H1 (cell line): Measurements from ENCODE around the gene ZNF691. TPM values are rescaled to one million over a fixed set of nuclear protein-coding genes. Genes with fewer than 3 reads are reported as not detected.

ENCODE experiments used
- CTCF ChIA-PET: fragments of 300-600 bp; sonication (Branson Sonifier 250); formaldehyde crosslinking; loops from one replicate; lab custom pipeline; 2021; ENCODE audit not compliant: partially characterized antibody; lab: Charles Lee
- POLR2A ChIA-PET: fragments of 300-600 bp; sonication (Branson Sonifier 250); formaldehyde crosslinking; loops from one replicate; lab custom pipeline; 2021; ENCODE audit warnings: inconsistent platforms; ENCODE audit not compliant: partially characterized antibody; lab: Charles Lee
- DNase-seq, 2 experiments: peaks; one replicate each; pipeline versions ENCODE4 v3.0.0 to v3.0.0-alpha.2; 2010 to 2022; ENCODE audit warnings: low spot score in 2 of 2, low read depth in 1 of 2, mixed read lengths in 1 of 2
- FAIRE-seq: peaks from 2 replicates; lab custom pipeline; 2011; peaks lifted over from hg19 to GRCh38; lab: Jason Lieb, UNC
- H2AFZ ChIP-seq: 2 replicates; pipeline ENCODE4 v1.8.1; 2012; ENCODE audit warnings: low read length, inconsistent platforms
- H2AK5ac ChIP-seq: 2 replicates; pipeline ENCODE4 v1.6.1; 2013; ENCODE audit warnings: low read depth, low read length
- H2BK120ac ChIP-seq: replicated peaks from 2 replicates; pipeline ENCODE3; 2013; ENCODE audit warnings: low read depth, low read length, inconsistent platforms
- H2BK12ac ChIP-seq: 2 replicates; pipeline ENCODE4 v1.6.1; 2013; ENCODE audit warnings: low read depth, low read length
- H2BK15ac ChIP-seq: 2 replicates; pipeline ENCODE4 v1.6.1; 2013; ENCODE audit warnings: low read length
- H2BK20ac ChIP-seq: 2 replicates; pipeline ENCODE4 v1.6.1; 2013; ENCODE audit warnings: low read length
- H2BK5ac ChIP-seq: 2 replicates; pipeline ENCODE4 v1.6.1; 2013; ENCODE audit warnings: low read depth, low read length
- H3K14ac ChIP-seq: 2 replicates; pipeline ENCODE4 v1.6.1; 2013; ENCODE audit warnings: inconsistent platforms; ENCODE audit not compliant: insufficient read length
- H3K18ac ChIP-seq: 2 replicates; pipeline ENCODE4 v1.6.1; 2013; ENCODE audit warnings: low read length; ENCODE audit errors: extremely low read depth
- H3K23ac ChIP-seq: 2 replicates; pipeline ENCODE4 v1.6.1; 2013; ENCODE audit warnings: inconsistent platforms; ENCODE audit not compliant: insufficient read length
- H3K23me2 ChIP-seq: 2 replicates; pipeline ENCODE4 v1.6.1; 2013; ENCODE audit warnings: low read depth, low read length
- H3K27ac ChIP-seq: 2 replicates; pipeline ENCODE4 v1.6.1; 2011; ENCODE audit warnings: low read depth, low read length, inconsistent platforms
- H3K27me3 ChIP-seq, 4 experiments: replicated peaks in 1 of 4; 1 replicate in 1 of 4; 2 replicates in 3 of 4; pipeline versions ENCODE4 v1.6.1 to v1.8.1; 2011 to 2013; ENCODE audit warnings: low read length in 3 of 4, mild to moderate bottlenecking in 3 of 4, inconsistent platforms in 2 of 4, mixed read lengths in 2 of 4, moderate library complexity in 1 of 4; ENCODE audit not compliant: control insufficient read depth in 3 of 4, insufficient read depth in 3 of 4; ENCODE audit errors: extremely low read depth in 1 of 4
- H3K36me3 ChIP-seq, 4 experiments: 2 replicates each; pipeline versions ENCODE4 v1.6.1 to v1.8.1; 2011 to 2013; ENCODE audit warnings: mild to moderate bottlenecking in 4 of 4, low read length in 3 of 4, moderate library complexity in 2 of 4, control low read depth in 1 of 4, inconsistent platforms in 1 of 4; ENCODE audit not compliant: insufficient read depth in 4 of 4, control insufficient read depth in 2 of 4
- H3K4ac ChIP-seq: replicated peaks from 2 replicates; pipeline ENCODE3; 2013; ENCODE audit warnings: low read length, low read depth, mixed read lengths, inconsistent platforms; ENCODE audit not compliant: insufficient read length
- H3K4me1 ChIP-seq, 4 experiments: replicated peaks in 1 of 4; 1 replicate in 1 of 4; 2 replicates in 3 of 4; pipeline versions ENCODE4 v1.6.1 to v1.8.1; 2011 to 2013; ENCODE audit warnings: low read length in 3 of 4, inconsistent platforms in 2 of 4, mixed read lengths in 1 of 4; ENCODE audit not compliant: insufficient read depth in 4 of 4, control insufficient read depth in 3 of 4
- H3K4me2 ChIP-seq, 2 experiments: 2 replicates each; pipeline versions ENCODE4 v1.6.1 to v1.8.1; 2011 to 2013; ENCODE audit warnings: low read depth in 2 of 2, low read length in 2 of 2, control low read depth in 1 of 2, inconsistent platforms in 1 of 2, mild to moderate bottlenecking in 1 of 2; ENCODE audit not compliant: insufficient read depth in 1 of 2
- H3K4me3 ChIP-seq, 4 experiments: fragments of 200-600, 300-600 bp in 1 of 4; sonication (generic), shearing (Covaris generic), sonication (Bioruptor Twin) in 1 of 4; 2 replicates each; pipeline versions ENCODE4 v1.5.1 to v1.8.1; 2011 to 2016; ENCODE audit warnings: low read length in 4 of 4, low read depth in 3 of 4, control low read depth in 2 of 4, inconsistent platforms in 2 of 4, mild to moderate bottlenecking in 2 of 4, mixed read lengths in 1 of 4, moderate library complexity in 1 of 4; ENCODE audit not compliant: insufficient read depth in 2 of 4; ENCODE audit errors: extremely low read depth in 1 of 4
- H3K56ac ChIP-seq: replicated peaks from 2 replicates; pipeline ENCODE3; 2013; ENCODE audit warnings: low read depth, mild to moderate bottlenecking, mixed read lengths, low read length, inconsistent platforms; ENCODE audit not compliant: insufficient read length
- H3K79me1 ChIP-seq: 2 replicates; pipeline ENCODE4 v1.6.1; 2013; ENCODE audit warnings: low read depth, low read length, control low read depth
- H3K79me2 ChIP-seq, 2 experiments: 2 replicates each; pipeline versions ENCODE4 v1.6.1 to v1.8.1; 2012 to 2013; ENCODE audit warnings: low read length in 2 of 2, mild to moderate bottlenecking in 2 of 2, inconsistent platforms in 1 of 2; ENCODE audit not compliant: insufficient read depth in 2 of 2, control insufficient read depth in 1 of 2
- H3K9ac ChIP-seq, 4 experiments: replicated peaks in 1 of 4; 1 replicate in 1 of 4; 2 replicates in 3 of 4; pipeline versions ENCODE4 v1.6.1 to v1.8.1; 2011 to 2013; ENCODE audit warnings: low read depth in 3 of 4, low read length in 3 of 4, control low read depth in 2 of 4, mild to moderate bottlenecking in 2 of 4, moderate library complexity in 2 of 4, inconsistent platforms in 1 of 4; ENCODE audit errors: extremely low read depth in 1 of 4
- H3K9me3 ChIP-seq, 2 experiments: 2 replicates each; pipeline versions ENCODE4 v1.6.1 to v1.8.1; 2012 to 2013; ENCODE audit warnings: mild to moderate bottlenecking in 2 of 2, moderate library complexity in 2 of 2, control low read depth in 1 of 2, inconsistent platforms in 1 of 2, low read depth in 1 of 2, low read length in 1 of 2, mixed read lengths in 1 of 2; ENCODE audit not compliant: insufficient read depth in 2 of 2
- H4K20me1 ChIP-seq, 2 experiments: replicated peaks in 1 of 2; 2 replicates each; pipeline versions ENCODE3 to v1.8.1; 2011 to 2013; ENCODE audit warnings: inconsistent platforms in 2 of 2, low read length in 2 of 2, mild to moderate bottlenecking in 1 of 2; ENCODE audit not compliant: insufficient read depth in 2 of 2, control insufficient read depth in 1 of 2
- H4K5ac ChIP-seq: 2 replicates; pipeline ENCODE4 v1.6.1; 2013; ENCODE audit warnings: low read length, low read depth, mixed read lengths, inconsistent platforms; ENCODE audit not compliant: insufficient read length
- H4K8ac ChIP-seq: 2 replicates; pipeline ENCODE4 v1.8.0; 2013; ENCODE audit warnings: mild to moderate bottlenecking, moderate library complexity, low read length, inconsistent platforms; ENCODE audit not compliant: insufficient read depth; ENCODE audit errors: extremely low read depth
- H4K91ac ChIP-seq: replicated peaks from 2 replicates; pipeline ENCODE3; 2013; ENCODE audit warnings: low read length, mixed read lengths, inconsistent platforms; ENCODE audit not compliant: insufficient read length
- BCL11A ChIP-seq, 2 experiments: IDR thresholded peaks; one replicate each; pipeline ENCODE4 v1.6.1; 2011; ENCODE audit warnings: low read depth in 2 of 2, low read length in 2 of 2, mild to moderate bottlenecking in 2 of 2
- BRCA1 ChIP-seq: IDR thresholded peaks from 2 replicates; pipeline ENCODE4 v1.6.1; 2012; ENCODE audit warnings: low read depth, low read length, improper control_type of control experiment
- CHD1 ChIP-seq: IDR thresholded peaks from 2 replicates; pipeline ENCODE4 v1.6.1; 2012; ENCODE audit warnings: low read depth, low read length, improper control_type of control experiment
- CREB1 ChIP-seq: IDR thresholded peaks from 2 replicates; pipeline ENCODE4 v1.6.1; 2012; ENCODE audit warnings: inconsistent platforms
- KDM4A ChIP-seq: IDR thresholded peaks from one replicate; pipeline ENCODE4 v1.7.1; 2012; ENCODE audit warnings: low read depth, mild to moderate bottlenecking, moderate library complexity, low read length, inconsistent platforms; ENCODE audit not compliant: severe bottlenecking
- KDM5A ChIP-seq: fragments of 200-600 bp; IDR thresholded peaks from 2 replicates; pipeline ENCODE4 v1.7.1; 2012; ENCODE audit warnings: mild to moderate bottlenecking, low read length, inconsistent platforms, mixed read lengths
- NRF1 ChIP-seq: IDR thresholded peaks from 2 replicates; pipeline ENCODE4 v1.6.1; 2011; ENCODE audit warnings: mild to moderate bottlenecking, low read depth, low read length, improper control_type of control experiment
- RXRA ChIP-seq: IDR thresholded peaks from 2 replicates; pipeline ENCODE4 v1.6.1; 2011; ENCODE audit warnings: low read depth, mild to moderate bottlenecking, low read length, moderate library complexity; ENCODE audit not compliant: insufficient read depth
- SIN3A ChIP-seq, 2 experiments: IDR thresholded peaks in 1 of 2; conservative IDR thresholded peaks in 1 of 2; 2 replicates each; pipeline ENCODE4 v1.6.1; 2011 to 2012; ENCODE audit warnings: low read length in 2 of 2, improper control_type of control experiment in 1 of 2, low read depth in 1 of 2, mild to moderate bottlenecking in 1 of 2
- SIX5 ChIP-seq: IDR thresholded peaks from 2 replicates; pipeline ENCODE4 v1.6.1; 2011; ENCODE audit warnings: mild to moderate bottlenecking, low read depth, low read length
- SP4 ChIP-seq: IDR thresholded peaks from 2 replicates; pipeline ENCODE4 v1.6.1; 2012; ENCODE audit warnings: low read length, inconsistent platforms
- SRF ChIP-seq: IDR thresholded peaks from 2 replicates; pipeline ENCODE4 v1.6.1; 2011; ENCODE audit warnings: mild to moderate bottlenecking, low read depth, low read length, moderate library complexity
- WGBS, 2 experiments: shearing (Covaris generic) in 1 of 2; methylation state at CpG; one replicate each; pipeline versions ENCODE4 v1.1.6 to v1.1.7; 2013 to 2015; ENCODE audit warnings: low lambda C conversion rate in 2 of 2, mixed read lengths in 2 of 2, inconsistent platforms in 1 of 2, low coverage in 1 of 2, missing lambda C conversion rate in 1 of 2; ENCODE audit not compliant: insufficient replicate concordance in 2 of 2, insufficient coverage in 1 of 2, insufficient read length in 1 of 2; ENCODE audit errors: extremely low coverage in 1 of 2, missing lambda C conversion rate in 1 of 2; 5-methylcytosine and 5-hydroxymethylcytosine counted together
- polyA plus RNA-seq, 7 experiments: library from polyadenylated mRNA; depleted of rRNA in 3 of 7; stranded (reverse) in 5 of 7; unstranded in 2 of 7; fragments of >200 nt in 5 of 7; fragments of 200-250 nt in 2 of 7; gene quantifications; 1 replicate in 5 of 7; 2 replicates in 1 of 7; 4 replicates in 1 of 7; pipeline versions ENCODE4 v1.2.1 to v1.2.3, GENCODE V29; 2011 to 2013; ENCODE audit warnings: missing spikeins in 2 of 7, mixed read lengths in 2 of 7
- total RNA-seq: library from RNA; stranded (reverse); fragmentation: NEBNext Ultra II Directional; extraction: Animal tissue kit (Norgen Biotek cat#: 25700); gene quantifications from 2 replicates; pipeline ENCODE4 v1.2.1, GENCODE V29; 2021

Gene ZNF691
- total and polyA plus RNA-seq, 2 of the 8 experiments (the other 6 are each of a cell fraction or from before 2014, with no cell fraction given), result 19.5 TPM

GRCh38 chr1:42873670-42874069, 27.3 kb downstream of the ZNF691 start:
- WGBS, 2 experiments, result 91% methylated on average over 1 of the region's 1 CpG; no CpG with 5 or more reads in 1 of the 2 experiments
- Histone ChIP-seq H2BK5ac (no peak overlapping the region), H3K4me3 (no peak overlapping the region), H2AFZ (no peak overlapping the region), H4K20me1 (no peaks in the 10 kb centered on the region), H3K79me2 (no peaks in the 10 kb centered on the region), H3K36me3 (no peaks in the 10 kb centered on the region), H4K8ac (no peak overlapping the region), H3K4ac (no peak overlapping the region), H4K5ac (no peak overlapping the region), H2BK120ac (no peak overlapping the region), H3K27me3 (no peaks in the 10 kb centered on the region), H2AK5ac (no peak overlapping the region), H3K23ac (no peak overlapping the region), H3K18ac (no peak overlapping the region), H2BK12ac (no peak overlapping the region), H3K79me1 (no peaks in the 10 kb centered on the region), H3K27ac (no peak overlapping the region), H3K23me2 (no peaks in the 10 kb centered on the region; the same call in 1 of the 2 replicates), H4K91ac (no peak overlapping the region), H3K14ac (no peak overlapping the region), H2BK20ac (no peak overlapping the region), H3K4me2 (no peak overlapping the region), H3K9me3 (no peaks in the 10 kb centered on the region), H2BK15ac (no peak overlapping the region), H3K9ac (no peak overlapping the region), H3K56ac (no peak overlapping the region), H3K4me1 (peaks cover 0 to 3% (median under 1%) of the 10 kb centered on the region in 4 experiments; a peak in 3 of 7 replicates)
- CTCF ChIA-PET, result interaction anchor here (1.8 kb wide), 1 partner anchor 40 kb away, joined by 5 read pairs; no protein-coding TSS in a partner anchor
- DNase-seq (no peak), FAIRE-seq (no peak)
- TF ChIP-seq SRF (no peak), SIN3A (conservative IDR thresholded peaks at IDR 0.05 in 1 of 2, IDR thresholded peaks at IDR 0.05 in 1 of 2; ENCODE audit: low read depth in 1 of 2, low read length in 2 of 2) (no peak), NRF1 (no peak), BRCA1 (no peak), KDM5A (no peak), BCL11A (IDR thresholded peaks at IDR 0.05; ENCODE audit: low read depth in 2 of 2, low read length in 2 of 2) (no peak), CHD1 (no peak), CREB1 (no peak), SIX5 (no peak), KDM4A (no peak), SP4 (no peak), RXRA (no peak)
- POLR2A ChIA-PET, result interaction anchor here (0.6 kb wide), 1 partner anchor 36 kb away, joined by 3 read pairs; no protein-coding TSS in a partner anchor
